ENCODE data around the gene GNG8.

Gene GNG8

GRCh38 chr19:46635920-46636761 is at the start of gene GNG8:
Gene GNG8, minus strand, starts transcription at chr19:46636202. Its CDS starts 1,520 bp downstream, at chr19:46634682.
- no peak for DNase-seq

DNA sequence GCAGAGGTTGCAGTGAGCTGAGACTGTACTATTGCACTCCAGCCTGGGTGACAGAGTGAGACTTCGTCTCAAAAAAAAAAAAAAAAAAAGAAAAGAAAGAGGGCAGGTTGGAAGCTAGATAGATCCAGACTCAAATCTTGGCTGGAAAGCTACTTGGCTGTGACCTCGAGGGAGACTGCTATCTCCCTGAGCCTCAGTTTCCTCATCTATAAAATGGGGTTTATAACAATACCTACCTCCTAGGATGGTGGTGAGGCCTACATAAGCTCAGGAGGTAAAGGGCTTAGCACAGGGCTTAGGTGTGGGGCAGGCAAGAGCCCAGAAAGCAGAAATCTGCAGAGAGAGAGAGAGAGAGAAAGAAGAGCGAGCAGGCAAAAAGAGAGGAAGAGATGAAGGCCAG is 49.2 kb upstream of the GNG8 start:
- DNase-seq: no peak

GRCh38 chr19:46678110-46678732 is 42.2 kb upstream of the GNG8 start:
- DNase-seq: peak; percentile 28

GRCh38 chr19:46674416-46675178 is 38.6 kb upstream of the GNG8 start:
- no peak for DNase-seq

DNA sequence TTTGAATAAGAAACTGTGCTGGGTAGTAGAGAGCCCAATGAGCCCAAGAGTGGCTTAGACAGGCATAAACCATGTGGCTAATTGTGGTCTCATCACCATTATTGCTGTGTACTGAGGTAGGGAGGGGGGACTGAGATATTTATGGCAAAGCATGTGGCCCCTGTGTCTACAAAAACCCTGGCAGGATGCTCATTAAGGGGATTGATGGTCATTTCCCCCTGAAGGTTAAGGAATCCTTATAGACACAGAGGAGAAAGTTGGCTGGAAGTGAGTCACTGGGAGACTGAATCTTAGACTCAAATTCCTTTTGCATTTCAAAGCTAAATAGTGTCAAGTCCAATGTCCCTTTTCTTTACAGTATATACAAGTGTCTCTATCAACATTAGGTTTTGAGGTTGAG is 34.8 kb upstream of the GNG8 start:
- DNase-seq: no peak

DNA sequence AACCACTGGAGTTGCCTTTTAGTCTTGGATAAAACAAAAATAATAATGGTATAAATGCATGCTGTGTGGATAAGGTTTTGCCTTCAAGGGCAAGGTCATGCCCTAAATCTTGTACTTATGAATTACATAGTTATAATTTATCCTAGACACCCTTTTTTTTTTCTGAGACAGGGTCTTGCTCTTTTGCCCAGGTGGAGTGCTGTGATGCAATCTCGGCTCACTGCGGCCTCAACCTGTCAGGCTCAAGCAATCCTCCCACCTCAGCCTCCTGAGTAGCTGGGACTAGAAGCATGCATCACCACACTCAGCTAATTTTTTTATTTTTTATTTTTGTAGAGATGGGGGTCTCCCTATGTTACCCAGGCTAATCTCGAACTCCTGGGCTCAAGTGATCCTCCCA is 32.7 kb upstream of the GNG8 start:
- DNase-seq: no peak

- no peak for DNase-seq
These were observed 29.1 kb upstream of the GNG8 start for GRCh38 chr19:46665072-46665471.

GRCh38 chr19:46661735-46662592 is 26.0 kb upstream of the GNG8 start:
- DNase-seq: peak; percentile 63

GRCh38 chr19:46661020-46661731 is 25.2 kb upstream of the GNG8 start, which contains the start of gene DACT3:
Gene DACT3, minus strand, starts transcription at chr19:46661182. Its CDS starts 118 bp downstream, at chr19:46661064.
- peak; percentile 99 for DNase-seq

DNA sequence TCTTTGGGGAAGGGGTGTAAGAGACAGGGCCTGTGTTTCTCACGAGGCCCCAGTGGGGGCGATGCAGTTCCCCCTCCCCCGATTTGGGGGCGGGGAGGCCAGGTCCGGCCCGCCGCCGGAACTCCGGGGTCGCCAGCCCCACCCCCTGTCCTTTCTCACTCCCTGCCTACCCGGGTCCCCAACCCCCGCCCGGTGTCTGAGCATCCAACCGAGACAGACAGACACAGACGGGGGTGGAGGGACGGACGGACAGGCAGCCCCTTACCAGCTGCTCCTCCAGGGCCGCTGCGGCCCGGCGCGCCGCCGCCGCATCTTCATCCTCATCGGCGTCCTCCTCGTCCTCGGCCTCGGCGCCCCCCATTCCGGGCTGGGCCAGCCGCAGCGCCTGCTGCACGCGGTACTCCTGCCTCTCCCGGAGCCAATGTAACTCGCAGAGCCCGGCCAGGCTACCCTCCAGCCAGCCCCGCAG is 24.6 kb upstream of the GNG8 start:
- DNase-seq: no peak

DNA sequence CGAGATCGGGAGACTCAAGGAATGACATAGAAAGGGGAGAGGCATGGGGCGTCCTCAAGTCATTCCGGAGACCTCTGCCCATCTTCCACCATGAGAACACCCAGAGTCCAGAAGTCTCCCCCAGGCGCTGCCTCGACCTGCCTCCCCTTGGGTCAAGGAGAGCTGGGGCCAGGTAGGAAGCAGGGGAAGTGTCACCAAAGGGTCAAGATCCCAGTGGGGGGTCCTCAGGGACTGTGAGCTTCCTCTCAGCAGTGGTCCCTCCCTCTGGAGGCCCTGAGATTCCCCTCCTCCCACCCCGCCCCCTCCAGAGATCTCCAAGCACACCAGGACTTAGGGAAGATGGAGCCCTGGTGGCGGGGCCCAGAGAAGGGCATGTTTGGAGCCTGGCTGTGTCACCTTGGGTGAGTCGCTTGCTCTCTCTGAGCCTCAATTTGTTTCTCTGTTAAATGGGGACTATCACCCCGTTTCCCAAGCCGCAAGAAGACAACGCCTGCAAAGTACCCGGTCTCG is 24.1 kb upstream of the GNG8 start:
- no peak for DNase-seq

GRCh38 chr19:46659151-46660007 is 23.4 kb upstream of the GNG8 start:
- DNase-seq: no peak

DNA sequence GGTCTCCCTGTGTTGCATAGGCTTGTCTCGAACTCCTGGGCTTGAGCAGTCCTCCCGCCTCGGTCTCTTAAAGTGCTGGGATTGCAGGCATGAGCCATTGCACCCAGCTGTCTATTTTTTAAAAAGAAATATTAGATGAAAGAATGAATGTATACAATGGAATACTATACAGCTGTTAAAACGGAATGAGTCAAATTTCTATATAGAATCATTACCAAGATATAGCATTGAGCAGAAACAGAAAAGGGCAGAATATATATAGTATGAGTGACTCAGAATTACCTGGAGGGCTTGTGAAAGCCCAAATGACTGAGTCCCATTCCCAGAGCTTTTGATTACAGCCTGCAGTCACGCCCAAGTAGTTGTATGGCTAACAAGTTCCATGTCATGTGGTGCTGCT is 20.5 kb upstream of the GNG8 start:
- no peak for DNase-seq

DNA sequence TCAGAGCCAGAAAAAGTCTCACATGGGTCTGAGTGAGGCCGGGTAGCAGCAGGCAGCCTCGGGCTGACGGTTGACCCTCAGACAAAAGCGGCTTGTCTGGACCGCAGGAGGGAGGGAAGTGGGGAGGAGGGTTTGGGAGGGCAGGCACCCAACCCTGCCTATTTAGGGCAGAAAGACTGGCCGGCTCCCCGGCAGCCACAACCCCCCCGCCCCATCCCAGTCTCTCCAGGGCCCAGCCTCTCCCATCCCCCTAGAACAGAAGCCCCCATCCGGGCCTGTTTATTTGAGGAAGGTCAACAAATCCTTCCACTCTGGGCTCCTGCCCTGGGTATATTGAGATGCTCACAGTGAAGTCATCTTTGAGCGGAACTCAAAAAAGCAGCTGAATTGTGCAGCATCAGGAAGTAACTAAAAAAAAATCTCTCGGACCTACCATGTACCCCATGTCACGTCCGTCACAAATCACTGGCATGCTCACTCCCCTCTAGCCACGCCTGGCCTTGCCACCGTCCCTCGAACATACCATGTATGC is 18.7 kb upstream of the GNG8 start:
- DNase-seq: no peak

- DNase-seq: no peak
These were observed 14.4 kb upstream of the GNG8 start for GRCh38 chr19:46650445-46650844.

- no peak for DNase-seq
These were observed 13.3 kb upstream of the GNG8 start for GRCh38 chr19:46648961-46649960.

- DNase-seq: no peak
These were observed 12.3 kb upstream of the GNG8 start for GRCh38 chr19:46648060-46648960.

DNA sequence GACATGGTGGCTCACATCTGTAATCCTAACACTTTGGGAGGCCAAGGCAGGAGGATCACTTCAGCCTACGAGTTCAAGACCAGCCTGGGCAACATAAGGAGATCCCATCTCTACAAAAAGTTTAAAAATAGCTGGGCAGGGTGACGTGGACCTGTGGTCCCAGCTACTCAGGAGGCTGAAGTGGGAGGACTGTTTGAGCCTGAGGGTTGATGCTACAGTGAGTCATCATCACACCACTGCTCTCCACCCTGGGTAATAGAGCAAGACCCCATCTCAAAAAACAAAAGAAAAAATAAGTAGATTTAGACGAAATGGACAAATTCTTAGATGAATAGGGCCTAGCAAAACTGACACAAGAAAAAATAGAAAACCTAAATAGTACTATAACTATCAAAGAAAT is 10.4 kb upstream of the GNG8 start:
- DNase-seq: no peak

Data from activated effector memory CD4-positive, alpha-beta T cell treated with Interleukin-2 at 50 U/mL for 16 hours (primary cell).